ENCODE results near the gene GPR15. TPM values are rescaled to one million over a fixed set of nuclear protein-coding genes. Genes with fewer than 3 reads are reported as not detected.

GPR15 gene
- total and polyA plus RNA-seq, 10 donors: 0.30 to 11.9 (median 2.6) TPM; not detected in 1

GRCh38 chr3:98540346-98540745 lies 8.6 kb downstream of the GPR15 start:
- H3K4me1 ChIP-seq: peaks cover 0 to 11% (median 3%) of the 10 kb centered on the region in 6 donors
- no peaks in the 10 kb centered on the region for H3K36me3 ChIP-seq
- TF ChIP-seq POLR2A (IDR thresholded peaks at IDR 0.05): no peak
- TF ChIP-seq, protein P1, sequence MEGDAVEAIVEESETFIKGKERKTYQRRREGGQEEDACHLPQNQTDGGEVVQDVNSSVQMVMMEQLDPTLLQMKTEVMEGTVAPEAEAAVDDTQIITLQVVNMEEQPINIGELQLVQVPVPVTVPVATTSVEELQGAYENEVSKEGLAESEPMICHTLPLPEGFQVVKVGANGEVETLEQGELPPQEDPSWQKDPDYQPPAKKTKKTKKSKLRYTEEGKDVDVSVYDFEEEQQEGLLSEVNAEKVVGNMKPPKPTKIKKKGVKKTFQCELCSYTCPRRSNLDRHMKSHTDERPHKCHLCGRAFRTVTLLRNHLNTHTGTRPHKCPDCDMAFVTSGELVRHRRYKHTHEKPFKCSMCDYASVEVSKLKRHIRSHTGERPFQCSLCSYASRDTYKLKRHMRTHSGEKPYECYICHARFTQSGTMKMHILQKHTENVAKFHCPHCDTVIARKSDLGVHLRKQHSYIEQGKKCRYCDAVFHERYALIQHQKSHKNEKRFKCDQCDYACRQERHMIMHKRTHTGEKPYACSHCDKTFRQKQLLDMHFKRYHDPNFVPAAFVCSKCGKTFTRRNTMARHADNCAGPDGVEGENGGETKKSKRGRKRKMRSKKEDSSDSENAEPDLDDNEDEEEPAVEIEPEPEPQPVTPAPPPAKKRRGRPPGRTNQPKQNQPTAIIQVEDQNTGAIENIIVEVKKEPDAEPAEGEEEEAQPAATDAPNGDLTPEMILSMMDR (IDR thresholded peaks at IDR 0.05 in 8 of 11, conservative IDR thresholded peaks at IDR 0.05 in 3 of 11): no peak
- TF ChIP-seq POLR2AphosphoS5 (IDR thresholded peaks at IDR 0.05): no peak
- intact Hi-C loops (cut with DNase I; ENCODE audit: low total_unique reads): no loop called here
- no peak overlapping the region for H3K4me3 ChIP-seq
- H3K27ac ChIP-seq: peak overlapping the region in 3 of 8 donors; percentile 1 to 32 (median 10)
- no peak for DNase-seq
- 57 to 66% (median 65%) methylated on average over 3 of the region's 3 CpGs for WGBS, 5 donors
- H3K27me3 ChIP-seq (replicated peaks in 1 of 7): no peaks in the 10 kb centered on the region
- H3K9me3 ChIP-seq: no peaks in the 10 kb centered on the region

DNA sequence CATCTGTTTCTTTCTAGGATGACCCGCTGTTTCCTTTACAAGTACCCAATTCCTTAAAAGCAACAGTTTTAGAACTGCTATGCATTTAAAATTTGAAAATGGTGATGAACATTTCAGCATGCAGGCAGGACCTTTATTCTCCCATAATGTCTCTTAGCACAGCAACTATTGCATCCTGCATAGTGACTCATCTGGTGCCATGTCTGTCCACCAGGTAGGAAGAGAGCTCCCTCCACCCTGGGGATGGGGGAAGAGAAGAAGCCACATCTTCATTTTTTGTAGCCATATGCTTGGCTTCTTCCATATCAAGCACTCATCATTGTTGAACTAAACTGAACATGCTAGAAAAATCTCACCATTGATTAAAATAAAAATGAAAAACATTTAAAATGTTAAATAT lies 9.9 kb downstream of the GPR15 start:
- Histone ChIP-seq H3K4me3 (no peak overlapping the region), H3K4me1 (peaks cover 0 to 11% (median 3%) of the 10 kb centered on the region in 6 donors), H3K36me3 (no peaks in the 10 kb centered on the region), H3K27me3 (replicated peaks in 1 of 7) (peaks cover 0 to 1% (median 0%) of the 10 kb centered on the region in 7 donors), H3K27ac (no peak overlapping the region), H3K9me3 (no peaks in the 10 kb centered on the region)
- DNase-seq: no peak
- intact Hi-C loops (cut with DNase I; ENCODE audit: low total_unique reads): no loop called here
- 88 to 98% (median 95%) methylated on average over 1 of the region's 1 CpG for WGBS, 5 donors
- TF ChIP-seq, protein P1 (IDR thresholded peaks at IDR 0.05 in 8 of 11, conservative IDR thresholded peaks at IDR 0.05 in 3 of 11): no peak
- TF ChIP-seq POLR2A (IDR thresholded peaks at IDR 0.05) (no peak), POLR2AphosphoS5 (IDR thresholded peaks at IDR 0.05) (no peak)

- H3K4me3 ChIP-seq: no peak overlapping the region
- 81 to 95% (median 92%) methylated on average over 1 of the region's 1 CpG for WGBS, 5 donors
- no peaks in the 10 kb centered on the region for H3K36me3 ChIP-seq
- peaks cover 0 to 6% (median 0%) of the 10 kb centered on the region in 7 donors for H3K27me3 ChIP-seq (replicated peaks in 1 of 7)
- DNase-seq: no peak
- intact Hi-C loops (cut with DNase I; ENCODE audit: low total_unique reads): no loop called here
- peaks cover 0 to 11% (median 3%) of the 10 kb centered on the region in 6 donors for H3K4me1 ChIP-seq
- no peak overlapping the region for H3K27ac ChIP-seq
- TF ChIP-seq POLR2A (IDR thresholded peaks at IDR 0.05): no peak
- TF ChIP-seq POLR2AphosphoS5 (IDR thresholded peaks at IDR 0.05): no peak
- TF ChIP-seq, protein P1 (IDR thresholded peaks at IDR 0.05 in 8 of 11, conservative IDR thresholded peaks at IDR 0.05 in 3 of 11): no peak
- no peaks in the 10 kb centered on the region for H3K9me3 ChIP-seq
Observed at GRCh38 chr3:98542623-98543022, 10.8 kb downstream of the GPR15 start.

GRCh38 chr3:98545940-98546339 lies 14.2 kb downstream of the GPR15 start:
- intact Hi-C loops (cut with DNase I; ENCODE audit: low total_unique reads): no loop called here

More at GRCh38 chr3:98545940-98546339, 14.2 kb downstream of the GPR15 start:
- Histone ChIP-seq H3K9me3 (no peaks in the 10 kb centered on the region), H3K36me3 (no peaks in the 10 kb centered on the region), H3K27me3 (replicated peaks in 1 of 7) (peaks cover 0 to 6% (median 0%) of the 10 kb centered on the region in 7 donors), H3K27ac (peak overlapping the region in 1 of 8 donors; percentile 13), H3K4me1 (no peaks in the 10 kb centered on the region), H3K4me3 (no peak overlapping the region)
- TF ChIP-seq POLR2A (IDR thresholded peaks at IDR 0.05) (no peak), POLR2AphosphoS5 (IDR thresholded peaks at IDR 0.05) (no peak)
- TF ChIP-seq, protein P1 (IDR thresholded peaks at IDR 0.05 in 8 of 11, conservative IDR thresholded peaks at IDR 0.05 in 3 of 11): no peak
- no peak for DNase-seq
- 65 to 79% (median 69%) methylated on average over 5 of the region's 5 CpGs for WGBS, 5 donors

All from spleen (tissue), 11 donors.